Measurements from ENCODE around the gene FN3K.

FN3K gene

DNA sequence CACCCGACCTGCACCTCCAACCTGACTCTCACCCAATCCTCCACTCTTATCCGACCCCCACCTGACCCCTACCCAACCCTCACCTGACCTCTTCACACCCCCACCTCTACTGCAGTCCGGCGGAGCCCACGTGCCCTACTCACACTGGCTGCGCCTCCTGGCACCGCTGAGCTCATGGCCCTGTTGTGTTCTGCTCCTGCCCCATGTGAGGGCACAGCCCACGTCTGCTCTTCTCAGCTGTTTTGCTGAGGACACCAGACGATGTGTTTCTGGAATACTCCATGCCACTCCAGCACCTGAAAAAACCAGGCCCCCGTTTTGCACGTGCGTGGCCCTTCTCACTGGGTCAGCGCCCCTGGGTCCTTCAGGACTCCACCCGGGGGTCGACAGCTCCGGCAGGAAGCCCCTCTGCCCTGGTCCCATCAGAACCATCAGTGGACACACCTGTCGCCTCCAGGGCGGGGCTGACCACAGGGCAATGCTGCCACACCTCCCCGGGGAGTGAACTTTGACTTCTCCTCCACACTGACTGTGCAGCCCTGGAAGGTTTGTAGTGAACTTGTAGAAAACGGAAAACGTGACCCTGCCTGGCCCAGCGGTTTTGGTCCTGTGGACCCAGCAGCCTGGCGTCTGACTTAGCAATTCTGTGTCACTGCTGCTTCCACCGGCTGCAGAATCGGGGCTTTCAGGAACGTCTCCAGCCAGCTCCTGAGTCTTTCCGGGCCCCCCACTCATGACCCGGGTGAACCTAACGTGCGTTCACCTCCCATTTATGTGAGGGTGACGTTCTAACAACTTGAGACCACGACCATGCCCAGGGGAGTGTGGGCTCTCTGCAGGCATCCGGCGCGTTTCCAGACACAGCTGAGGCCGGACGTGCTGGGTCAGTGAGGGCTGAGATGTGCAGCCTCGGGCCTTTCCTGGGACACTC lies 31.2 kb upstream of the FN3K start:
- no peak for DNase-seq (ENCODE audit: low read depth in 2 of 2)

DNA sequence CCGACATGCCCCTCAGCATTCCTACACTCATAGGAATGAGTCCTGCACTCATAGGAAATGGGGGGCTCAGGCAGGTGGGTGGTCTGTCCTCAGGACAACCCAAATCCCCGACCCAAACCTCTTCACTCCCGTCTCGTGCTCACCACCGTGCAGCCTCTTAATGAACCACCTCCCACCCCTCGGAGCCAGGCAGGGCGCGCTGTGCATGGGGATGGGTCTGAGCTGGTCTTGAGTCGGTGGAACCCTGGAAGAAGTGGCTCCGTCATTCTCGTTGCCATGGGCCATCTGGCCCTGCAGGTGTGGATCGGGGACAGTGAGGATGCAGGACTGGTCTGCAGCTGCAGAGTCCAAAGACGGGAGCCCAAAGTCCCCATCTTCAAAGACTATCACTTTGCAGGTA lies 30.5 kb upstream of the FN3K start:
- DNase-seq (ENCODE audit: low read depth in 2 of 2) = no peak

DNA sequence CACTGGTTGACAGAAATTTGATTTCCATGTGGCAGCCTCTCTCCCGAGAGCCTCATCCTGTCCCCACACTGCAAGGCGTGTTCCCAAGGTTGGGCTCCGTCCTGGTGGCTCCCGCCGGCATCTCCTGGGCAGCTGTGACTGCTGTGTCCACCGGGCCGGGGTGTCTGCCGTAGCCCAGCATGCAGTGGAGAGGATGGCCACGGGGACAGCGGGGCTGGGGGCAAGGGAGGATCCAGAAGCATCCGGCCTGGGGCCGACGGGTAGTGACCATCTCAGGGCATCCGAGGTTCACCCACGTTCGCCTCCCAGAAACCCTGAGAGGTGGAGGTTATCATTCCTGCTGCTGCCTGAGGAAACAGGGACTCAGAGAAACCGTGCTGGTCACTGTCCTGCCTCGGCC lies 29.7 kb upstream of the FN3K start:
- DNase-seq (ENCODE audit: low read depth in 2 of 2) = no peak

DNA sequence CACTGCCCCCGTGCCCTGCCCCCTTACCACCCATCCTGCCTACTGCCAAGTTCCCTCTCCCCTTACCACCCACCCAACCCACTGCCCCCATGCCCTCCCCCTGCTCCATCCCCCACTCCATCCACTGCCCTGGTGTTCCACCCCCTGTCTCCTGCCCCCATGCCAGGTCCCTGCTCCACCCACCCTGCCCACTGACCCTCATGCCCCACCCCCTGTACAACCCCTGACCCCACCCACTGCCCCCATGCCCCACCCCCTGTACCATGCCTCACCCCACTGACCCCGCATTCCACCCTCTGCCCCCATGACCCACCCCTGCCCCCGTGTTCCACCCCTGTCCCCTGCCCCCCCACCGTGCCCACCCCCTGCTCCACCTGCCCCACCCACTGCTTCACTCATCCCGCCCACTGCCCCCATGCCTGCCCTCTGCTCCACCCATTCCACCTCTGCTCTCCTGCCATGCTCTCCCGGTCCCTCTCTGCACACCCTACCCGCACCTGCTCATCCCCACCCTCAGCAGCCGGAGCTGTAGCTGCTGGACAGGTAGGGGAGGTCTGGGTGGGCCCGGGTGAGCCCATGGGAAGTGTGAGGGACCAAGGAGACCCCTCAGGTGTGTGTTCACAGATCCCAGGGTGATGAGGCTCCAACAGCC lies 26.3 kb upstream of the FN3K start:
- no peak for DNase-seq (ENCODE audit: low read depth in 2 of 2)

DNA sequence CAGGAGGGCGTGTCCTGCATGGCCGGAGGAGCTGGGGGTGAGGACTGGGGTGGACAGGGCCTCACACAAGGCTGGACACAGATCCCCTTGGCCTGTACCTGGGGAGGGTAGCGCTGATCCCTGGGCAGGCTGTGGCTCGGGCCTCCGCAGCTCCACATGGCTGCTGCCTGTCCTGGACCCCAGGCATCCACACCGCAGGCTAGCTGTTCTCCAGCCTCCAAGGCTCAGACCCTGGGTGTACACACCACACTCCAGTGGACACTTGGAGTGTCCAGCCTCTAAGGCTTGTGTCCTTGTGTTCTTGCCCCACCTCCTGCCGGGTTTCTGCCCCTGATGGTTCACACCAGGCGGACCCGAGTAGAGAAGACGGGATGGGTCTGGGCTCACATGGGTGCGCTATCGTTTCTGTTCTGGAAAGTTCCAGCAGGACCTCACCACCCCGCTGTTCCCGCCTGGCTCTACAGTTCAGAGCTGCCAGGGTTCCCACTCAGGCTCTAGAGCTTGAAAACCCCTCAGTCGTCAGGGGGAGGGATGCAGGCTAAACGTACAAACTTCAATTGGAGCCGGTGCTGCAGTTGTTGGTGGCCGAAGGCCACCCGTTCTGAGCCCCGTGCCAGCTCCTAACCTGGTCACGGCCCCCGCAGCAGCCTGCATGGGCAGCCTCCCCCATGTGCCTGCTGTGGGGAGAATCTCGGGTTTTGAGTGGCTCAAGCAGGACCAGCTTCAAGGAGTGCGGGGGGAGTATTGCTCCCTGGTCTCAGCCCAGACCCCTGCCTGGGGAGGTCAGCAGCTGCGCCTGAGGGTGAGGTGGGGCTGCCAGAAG lies 25.5 kb upstream of the FN3K start:
- DNase-seq (ENCODE audit: low read depth in 2 of 2) = no peak

DNA sequence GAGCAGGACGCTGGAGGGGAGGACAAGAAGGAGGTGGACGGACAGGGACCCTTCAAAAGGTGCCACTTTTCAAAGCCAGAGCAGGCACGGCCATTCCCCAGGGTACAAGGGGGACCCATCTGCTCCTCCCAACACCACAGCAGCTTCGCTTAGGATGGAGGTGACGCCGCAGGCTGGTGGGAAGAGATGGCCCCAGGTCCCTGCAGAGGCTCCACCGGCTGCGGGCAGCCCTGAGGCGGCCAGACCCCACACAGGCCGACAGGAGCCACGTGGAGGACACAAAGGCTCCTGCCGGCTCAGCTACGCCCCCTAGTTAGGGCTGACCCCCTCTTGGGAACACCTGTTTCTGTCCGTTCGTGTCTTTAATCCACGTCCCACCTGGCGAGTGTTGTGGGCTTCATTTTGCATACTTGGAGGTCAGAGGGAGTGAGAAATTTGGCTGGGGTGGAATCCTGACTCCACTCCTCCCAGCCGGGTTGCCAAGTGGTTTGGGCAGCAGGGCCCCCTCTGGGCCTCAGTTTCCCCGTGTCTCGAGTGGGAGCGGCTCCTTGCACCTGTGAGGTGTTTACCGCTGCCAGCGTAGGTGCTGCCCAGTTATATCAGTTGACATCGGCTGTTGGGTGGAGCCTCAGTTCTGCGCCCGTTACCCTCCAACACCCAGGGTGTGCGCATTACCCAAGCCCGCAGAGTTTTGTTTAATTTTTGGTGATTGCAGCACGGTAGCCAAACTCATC lies 24.7 kb upstream of the FN3K start:
- DNase-seq (ENCODE audit: low read depth in 2 of 2) = no peak

DNA sequence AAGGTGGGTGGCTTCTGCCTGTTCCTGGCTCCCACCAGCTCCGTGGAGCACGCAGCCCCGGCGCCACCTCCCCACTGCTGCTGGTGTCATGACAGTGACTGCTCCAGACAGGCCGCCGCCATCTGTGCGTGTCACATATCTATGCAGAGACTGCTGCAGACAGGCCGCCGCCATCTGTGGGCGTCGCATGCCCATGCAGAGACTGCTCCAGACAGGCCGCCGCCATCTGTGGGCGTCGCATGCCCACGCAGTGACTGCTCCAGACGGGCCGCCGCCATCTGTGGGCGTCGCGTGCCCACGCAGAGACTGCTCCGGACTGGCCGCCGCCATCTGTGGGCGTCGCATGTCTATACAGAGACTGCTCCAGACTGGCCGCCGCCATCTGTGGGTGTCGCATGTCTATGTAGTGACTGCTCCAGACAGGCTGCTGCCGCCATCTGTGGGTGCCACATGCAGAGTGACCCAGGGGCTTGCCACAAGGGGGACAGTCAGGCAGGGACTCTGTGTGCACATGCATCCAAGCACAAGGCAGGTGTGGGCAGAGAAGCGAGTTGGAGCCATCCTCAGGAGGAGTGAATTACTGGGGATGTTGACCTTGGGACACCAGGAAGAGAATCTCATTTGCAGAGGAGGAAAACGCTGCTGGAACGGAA lies 22.2 kb upstream of the FN3K start:
- no peak for DNase-seq (ENCODE audit: low read depth in 2 of 2)

DNA sequence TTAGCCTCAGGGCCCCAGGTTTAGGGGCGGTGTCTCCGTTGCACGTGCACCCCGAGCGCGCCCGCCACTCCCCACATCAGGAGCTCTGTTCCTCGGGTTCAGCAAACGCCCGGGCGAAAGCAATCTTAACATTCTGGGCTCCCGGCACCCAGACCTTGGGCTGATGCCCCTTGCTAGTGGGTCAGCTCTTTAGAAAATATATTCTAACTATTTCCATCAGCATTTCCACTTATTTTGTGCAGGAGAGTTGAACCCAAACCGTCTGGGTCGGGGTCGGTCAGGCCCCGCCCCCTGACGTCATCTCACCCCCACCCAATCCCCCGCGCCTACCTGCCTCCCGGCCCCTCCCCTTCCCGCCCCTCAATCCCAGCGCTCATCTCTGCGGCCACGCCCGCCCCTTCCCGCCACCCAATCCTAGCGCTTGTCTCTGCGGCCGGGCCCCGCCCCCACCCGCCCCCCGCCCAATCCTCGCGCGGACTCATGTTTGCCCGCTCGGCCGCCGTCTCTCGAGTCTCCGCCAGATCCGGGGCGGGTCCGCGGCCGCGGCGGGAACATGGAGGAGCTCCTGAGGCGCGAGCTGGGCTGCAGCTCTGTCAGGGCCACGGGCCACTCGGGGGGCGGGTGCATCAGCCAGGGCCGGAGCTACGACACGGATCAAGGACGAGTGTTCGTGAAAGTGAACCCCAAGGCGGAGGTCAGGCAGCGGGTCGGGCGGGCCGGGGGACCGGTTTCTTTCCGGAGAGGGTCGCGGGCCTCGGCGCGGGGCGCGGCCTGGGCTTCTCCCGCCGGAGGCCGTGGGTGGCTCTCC lies 19.0 kb upstream of the FN3K start, which contains the start of gene FN3KRP:
FN3KRP (plus strand) TSS at position 504 of the 808 bp plus-strand sequence; CDS start at position 554, 50 bp downstream.
- peak; percentile 80 to 90 for DNase-seq (ENCODE audit: low read depth in 2 of 2)

DNA sequence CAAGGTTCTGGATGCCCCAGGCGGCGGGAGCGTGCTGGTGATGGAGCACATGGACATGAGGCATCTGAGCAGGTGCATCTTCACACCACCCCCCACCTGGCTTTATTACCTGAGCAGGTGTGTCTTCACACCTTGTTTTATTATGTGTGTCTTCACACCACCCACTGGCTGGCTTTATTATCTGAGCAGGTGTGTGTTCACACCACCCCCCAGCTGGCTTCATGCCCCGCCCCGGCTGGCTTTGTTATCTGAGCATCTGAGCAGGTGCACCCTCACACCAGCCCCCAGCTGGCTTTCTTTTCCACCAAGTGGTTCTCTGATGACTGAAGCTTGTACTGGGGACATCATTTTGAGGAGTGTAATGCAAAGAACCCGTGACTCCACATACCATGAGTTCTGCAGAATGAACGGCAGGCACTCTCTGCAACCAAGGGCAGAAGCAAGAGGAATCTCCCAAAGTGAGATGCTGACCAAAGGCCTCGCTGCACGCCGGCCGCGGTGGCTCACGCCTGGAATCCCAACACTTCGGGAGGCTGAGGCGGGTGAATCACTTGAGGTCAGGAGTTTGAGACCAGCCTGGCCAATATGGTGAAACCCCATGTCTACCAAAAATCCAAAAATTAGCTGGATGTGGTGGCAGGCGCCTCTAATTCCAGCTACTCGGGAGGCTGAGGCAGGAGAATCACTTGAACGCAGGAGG lies 16.3 kb upstream of the FN3K start:
- DNase-seq (ENCODE audit: low read depth in 2 of 2) = no peak

DNA sequence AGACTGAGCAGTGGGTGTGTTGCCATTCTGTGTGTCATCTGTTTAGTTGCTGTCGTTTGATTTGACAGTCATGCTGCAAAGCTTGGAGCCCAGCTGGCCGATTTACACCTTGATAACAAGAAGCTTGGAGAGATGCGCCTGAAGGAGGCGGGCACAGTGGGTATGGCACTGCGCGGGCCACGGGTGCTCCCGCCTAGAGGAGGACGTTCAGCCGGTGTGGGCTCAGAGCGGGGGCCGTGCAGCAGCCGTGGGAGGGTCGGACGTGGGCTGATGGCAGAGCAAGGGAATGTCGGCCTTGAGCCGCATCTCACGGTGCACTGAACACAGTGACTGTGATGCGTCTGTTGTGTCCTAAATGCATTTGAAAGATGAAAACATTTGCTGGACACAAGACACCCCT lies 15.2 kb upstream of the FN3K start:
- DNase-seq (ENCODE audit: low read depth in 2 of 2) = no peak

DNA sequence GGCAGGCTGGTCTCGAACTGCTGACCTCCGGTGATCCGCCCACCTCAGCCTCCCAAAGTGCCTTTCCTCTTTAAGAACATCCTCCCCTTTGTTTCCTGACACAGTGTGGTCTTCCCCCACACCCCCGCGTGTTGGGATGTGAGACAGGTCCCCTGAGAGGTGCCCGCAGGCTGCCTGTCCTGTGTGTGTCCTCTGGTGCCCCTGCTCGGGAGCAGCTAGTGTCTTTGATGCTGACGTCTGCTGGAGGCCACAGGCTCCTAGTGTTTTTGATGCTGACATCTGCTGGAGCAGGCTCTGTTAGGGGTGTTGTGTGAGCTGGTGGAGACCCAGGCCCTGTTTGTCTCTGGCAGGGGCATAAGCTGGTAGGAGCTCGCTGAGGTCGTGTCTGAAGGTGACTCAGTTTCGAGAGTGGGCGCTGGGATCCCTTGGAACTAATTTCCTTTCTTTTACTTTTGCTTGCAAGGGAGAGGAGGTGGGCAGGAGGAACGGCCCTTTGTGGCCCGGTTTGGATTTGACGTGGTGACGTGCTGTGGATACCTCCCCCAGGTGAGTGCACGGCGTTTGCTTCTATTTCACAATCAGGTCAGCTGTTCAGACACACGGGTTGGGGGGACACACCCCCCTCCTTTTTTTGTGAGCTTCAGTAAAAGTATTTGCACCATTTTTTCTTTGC lies 12.9 kb upstream of the FN3K start:
- DNase-seq (ENCODE audit: low read depth in 2 of 2) = no peak

DNA sequence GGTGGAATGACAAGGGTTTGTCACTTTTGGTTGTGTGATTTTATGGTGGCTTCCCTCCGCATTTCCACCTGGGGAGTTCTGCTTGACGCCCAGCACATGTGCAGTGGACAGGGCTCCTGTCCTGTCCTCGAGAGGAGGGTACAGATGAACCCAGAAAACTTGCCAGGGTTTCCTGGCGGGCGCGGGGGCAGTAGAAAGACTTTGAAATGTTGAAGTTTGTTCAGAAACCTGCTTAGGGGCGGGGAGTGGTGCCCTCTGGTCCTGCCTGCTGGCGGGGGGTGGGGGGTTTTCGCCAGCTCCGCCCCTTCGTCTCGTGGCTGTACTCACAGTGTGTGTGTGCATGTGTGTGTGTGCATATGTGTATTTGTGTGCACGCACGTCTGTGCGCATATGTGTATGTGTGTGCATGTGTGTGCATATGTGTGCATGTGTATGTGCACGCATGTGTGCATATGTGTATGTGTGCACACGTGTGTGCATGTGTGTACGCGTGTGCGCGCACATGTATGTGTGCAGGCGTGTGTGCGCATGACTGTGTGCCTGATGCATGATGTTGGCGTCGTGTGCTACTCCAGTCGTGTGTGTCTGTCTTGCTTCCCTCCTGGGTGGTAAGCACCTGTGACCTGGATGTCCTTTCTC lies 12.1 kb upstream of the FN3K start:
- DNase-seq (ENCODE audit: low read depth in 2 of 2) = no peak

DNA sequence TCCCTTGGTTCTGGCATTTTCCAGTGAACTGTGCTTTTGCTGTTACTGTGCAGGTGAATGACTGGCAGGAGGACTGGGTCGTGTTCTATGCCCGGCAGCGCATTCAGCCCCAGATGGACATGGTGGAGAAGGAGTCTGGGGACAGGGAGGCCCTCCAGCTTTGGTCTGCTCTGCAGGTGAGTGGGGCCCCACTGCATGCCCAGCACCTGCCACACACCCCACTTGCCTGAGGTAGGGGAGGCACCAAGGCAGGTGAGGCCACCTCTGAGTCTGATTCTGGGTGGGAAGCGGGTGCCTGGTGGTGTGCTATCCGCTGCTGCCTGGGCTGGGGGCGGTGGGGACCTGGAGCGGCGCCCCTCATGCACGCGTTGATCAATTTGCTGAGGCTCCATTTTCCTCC lies 9.0 kb upstream of the FN3K start:
- DNase-seq (ENCODE audit: low read depth in 2 of 2) = no peak

DNA sequence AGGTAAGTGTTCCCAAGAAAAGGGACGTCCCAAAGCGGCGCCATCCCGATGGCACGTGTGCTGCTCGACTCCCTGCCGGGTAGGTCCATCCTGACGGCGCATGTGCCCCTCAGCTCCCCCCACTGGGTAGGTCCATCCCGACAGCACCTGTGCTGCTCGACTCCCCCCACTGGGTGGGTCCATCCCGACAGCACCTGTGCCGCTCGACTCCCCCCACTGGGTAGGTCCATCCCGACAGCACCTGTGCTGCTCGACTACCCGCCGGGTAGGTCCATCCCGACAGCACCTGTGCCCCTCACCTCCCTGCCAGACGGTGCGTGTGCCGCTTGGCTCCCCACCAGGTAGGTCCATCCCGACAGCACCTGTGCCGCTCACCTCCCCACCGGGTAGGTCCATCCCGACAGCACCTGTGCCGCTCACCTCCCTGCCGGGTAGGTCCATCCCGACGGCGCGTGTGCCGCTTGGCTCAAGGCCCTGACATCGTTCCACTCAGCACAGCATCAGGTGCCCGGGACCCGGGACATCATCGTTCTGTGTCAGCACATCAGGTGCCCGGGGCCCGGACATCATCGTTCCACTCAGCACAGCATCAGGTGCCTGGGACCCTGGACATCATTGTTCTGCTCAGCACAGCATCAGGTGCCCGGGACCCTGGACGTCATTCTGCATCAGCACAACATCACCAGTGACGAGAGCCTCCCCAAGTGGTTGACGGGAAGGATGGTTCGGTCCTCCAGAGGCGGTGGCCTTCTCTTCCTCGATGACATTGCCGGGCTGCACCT lies 5.7 kb upstream of the FN3K start:
- no peak for DNase-seq (ENCODE audit: low read depth in 2 of 2)

DNA sequence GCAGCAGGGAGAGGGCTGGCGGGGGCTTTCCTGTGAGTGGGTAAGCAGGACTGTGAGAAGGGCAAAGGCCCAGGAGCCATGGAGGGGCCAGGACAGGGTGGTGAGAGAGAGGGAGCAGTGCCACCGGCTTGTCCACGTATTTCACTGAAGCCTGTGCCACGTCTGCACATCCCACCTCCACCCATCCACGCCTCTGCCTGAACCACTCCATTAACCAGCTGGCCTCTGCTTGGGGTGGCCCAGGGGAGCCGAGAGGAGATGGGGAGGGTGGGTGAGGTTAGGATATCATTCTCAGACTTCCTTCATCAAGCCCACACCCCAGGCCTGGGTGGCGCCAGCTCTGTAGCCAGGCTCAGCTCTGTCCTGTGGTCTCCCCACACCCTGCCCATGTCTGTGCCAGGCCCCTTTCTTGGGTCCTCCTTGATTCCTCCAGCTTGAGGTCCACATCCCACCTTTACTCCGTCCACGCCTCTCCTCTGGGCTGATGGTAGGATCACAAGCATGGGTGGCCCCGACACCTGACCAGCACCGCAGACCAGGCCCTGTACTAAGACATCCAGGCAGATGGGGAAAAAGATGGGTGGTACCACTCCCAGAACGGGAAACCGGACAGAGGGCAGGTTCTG lies 3.2 kb upstream of the FN3K start:
- no peak for DNase-seq (ENCODE audit: low read depth in 2 of 2)

DNA sequence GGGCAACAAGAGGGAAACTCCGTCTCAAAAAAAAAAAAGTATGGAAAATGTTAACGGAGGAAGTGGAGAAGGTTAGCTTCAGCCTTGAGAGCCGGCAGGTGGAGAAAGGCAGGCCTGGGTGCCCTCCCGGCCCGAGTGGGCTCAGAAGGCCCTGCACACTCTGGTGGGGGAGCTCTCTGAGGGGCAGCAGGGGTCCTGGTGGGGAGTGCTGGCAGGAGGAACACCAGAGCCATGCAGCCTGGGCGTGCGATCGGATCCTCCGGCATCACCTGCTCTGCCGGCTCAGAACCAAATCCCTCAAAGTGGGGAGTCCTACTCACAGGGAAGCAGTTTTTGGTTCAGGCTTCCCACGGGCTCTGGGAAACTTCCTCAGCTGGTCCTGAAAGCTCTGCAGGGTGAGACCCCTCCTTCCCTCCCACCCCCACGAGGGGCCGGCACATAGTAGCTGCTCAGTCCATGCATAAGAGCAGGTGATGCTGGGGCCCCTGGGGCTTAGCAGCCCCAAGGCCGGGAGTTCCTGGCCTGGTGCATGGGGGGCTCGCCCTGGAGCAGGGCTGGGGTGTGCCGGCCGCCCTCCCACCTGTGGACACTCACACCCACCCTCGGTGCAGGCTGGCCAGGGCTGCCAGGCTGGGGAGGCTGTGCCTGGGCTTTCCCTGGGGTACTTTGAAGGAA lies 1.2 kb downstream of the FN3K start:
- no peak for DNase-seq (ENCODE audit: low read depth in 2 of 2)
